RWPE1 (cell line): ENCODE measurements around the gene EFHC1.

Experiments used
- CTCF ChIA-PET: fragments of 350-600 bp; sonication (Branson Sonifier 250); formaldehyde crosslinking; extraction: SDS; loops from one replicate; lab custom pipeline; 2021; lab: Yijun Ruan, JAX
- POLR2A ChIA-PET: fragments of 400-600 bp; formaldehyde crosslinking; extraction: SDS; loops from one replicate; lab custom pipeline; 2020; ENCODE audit warnings: antibody characterized with exemption; ENCODE audit not compliant: low non-redundant PET; lab: Yijun Ruan, JAX
- DNase-seq: peaks from one replicate; pipeline ENCODE4 v3.0.0; 2012; ENCODE audit warnings: low spot score
- H3K27ac ChIP-seq: fragments of 450-650 bp; 2 replicates; pipeline ENCODE4 v1.5.1; 2017
- TF ChIP-seq, protein P1 (sequence below): fragments of 450-650 bp; conservative IDR thresholded peaks from 2 replicates; pipeline ENCODE4 v1.5.1; 2017; ENCODE audit warnings: low read depth, mild to moderate bottlenecking

Gene EFHC1

GRCh38 chr6:52395969-52396368, 24.2 kb upstream of the EFHC1 start:
- H3K27ac ChIP-seq, result no peak overlapping the region
- ChIA-PET POLR2A (no interaction called here), CTCF (no interaction called here)
- TF ChIP-seq, protein P1, sequence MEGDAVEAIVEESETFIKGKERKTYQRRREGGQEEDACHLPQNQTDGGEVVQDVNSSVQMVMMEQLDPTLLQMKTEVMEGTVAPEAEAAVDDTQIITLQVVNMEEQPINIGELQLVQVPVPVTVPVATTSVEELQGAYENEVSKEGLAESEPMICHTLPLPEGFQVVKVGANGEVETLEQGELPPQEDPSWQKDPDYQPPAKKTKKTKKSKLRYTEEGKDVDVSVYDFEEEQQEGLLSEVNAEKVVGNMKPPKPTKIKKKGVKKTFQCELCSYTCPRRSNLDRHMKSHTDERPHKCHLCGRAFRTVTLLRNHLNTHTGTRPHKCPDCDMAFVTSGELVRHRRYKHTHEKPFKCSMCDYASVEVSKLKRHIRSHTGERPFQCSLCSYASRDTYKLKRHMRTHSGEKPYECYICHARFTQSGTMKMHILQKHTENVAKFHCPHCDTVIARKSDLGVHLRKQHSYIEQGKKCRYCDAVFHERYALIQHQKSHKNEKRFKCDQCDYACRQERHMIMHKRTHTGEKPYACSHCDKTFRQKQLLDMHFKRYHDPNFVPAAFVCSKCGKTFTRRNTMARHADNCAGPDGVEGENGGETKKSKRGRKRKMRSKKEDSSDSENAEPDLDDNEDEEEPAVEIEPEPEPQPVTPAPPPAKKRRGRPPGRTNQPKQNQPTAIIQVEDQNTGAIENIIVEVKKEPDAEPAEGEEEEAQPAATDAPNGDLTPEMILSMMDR, result no peak
- DNase-seq, result no peak

GRCh38 chr6:52399511-52400312, 20.4 kb upstream of the EFHC1 start:
- H3K27ac ChIP-seq, result no peak overlapping the region
- POLR2A ChIA-PET, result no interaction called here
- peak; percentile 55 for DNase-seq
- CTCF ChIA-PET, result interaction anchor here (0.5 to 2.1 kb wide), 15 partner anchors 12 to 254 kb away, joined by 3 to 8 read pairs (median 4); partner anchors contain the start of gene TRAM2
- TF ChIP-seq, protein P1, result peak; percentile 85

DNA sequence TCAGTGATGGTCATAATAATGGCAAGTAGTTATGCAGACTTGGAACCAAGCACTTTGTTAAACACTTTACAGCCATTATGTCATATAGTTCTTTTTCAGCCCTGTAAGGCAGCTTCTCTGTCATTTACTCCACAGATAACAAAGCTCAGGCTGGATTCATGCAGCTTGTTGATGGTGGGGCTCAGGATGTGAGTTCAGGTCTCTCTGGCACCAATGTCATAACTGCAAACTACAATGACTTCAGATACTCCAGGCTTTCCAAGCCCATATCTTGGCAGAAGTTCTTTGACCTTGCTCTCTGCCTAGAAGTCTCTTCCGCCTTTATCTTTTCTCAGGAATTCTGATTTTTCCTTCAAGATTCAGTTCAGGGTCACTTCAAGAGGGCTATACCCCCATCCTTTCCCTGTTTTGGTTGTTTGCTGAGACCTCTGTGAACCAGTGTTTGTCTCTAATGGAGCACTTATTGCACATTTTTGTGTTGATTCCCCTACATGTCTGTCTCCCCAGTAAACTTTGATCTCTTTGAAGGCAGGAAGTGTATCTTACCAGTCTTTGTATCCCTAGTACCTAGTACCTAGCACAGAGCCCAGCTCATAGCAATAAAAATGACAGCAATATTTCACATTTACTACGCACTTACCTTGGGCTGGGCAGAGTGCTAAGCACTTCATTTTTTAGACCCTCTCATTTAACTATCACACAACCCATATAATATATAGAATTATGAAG, 19.7 kb upstream of the EFHC1 start:
- TF ChIP-seq, protein P1, result no peak
- ChIA-PET CTCF (interaction anchor here (0.5 to 2.1 kb wide), 14 partner anchors 12 to 237 kb away, joined by 3 to 8 read pairs (median 4); partner anchors contain the start of gene TRAM2), POLR2A (no interaction called here)
- no peak for DNase-seq
- H3K27ac ChIP-seq, result no peak overlapping the region

DNA sequence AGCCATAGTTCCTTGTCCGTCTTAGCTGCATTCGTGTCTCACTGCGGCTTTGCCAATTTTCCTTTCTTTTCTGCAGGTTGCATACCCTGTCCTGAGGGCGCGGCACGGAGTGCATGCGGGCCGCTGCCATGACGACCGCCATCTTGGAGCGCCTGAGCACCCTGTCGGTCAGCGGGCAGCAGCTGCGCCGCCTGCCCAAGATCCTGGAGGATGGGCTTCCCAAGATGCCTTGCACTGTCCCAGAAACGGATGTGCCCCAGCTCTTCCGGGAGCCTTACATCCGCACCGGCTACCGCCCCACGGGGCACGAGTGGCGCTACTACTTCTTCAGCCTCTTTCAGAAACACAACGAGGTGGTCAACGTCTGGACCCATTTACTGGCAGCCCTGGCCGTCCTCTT, 17.1 kb upstream of the EFHC1 start:
- peak overlapping the region; percentile 14 for H3K27ac ChIP-seq
- ChIA-PET POLR2A (no interaction called here), CTCF (interaction anchor here (0.6 kb wide), 1 partner anchor 114 kb away, joined by 4 read pairs; no protein-coding TSS in a partner anchor)
- no peak for DNase-seq
- TF ChIP-seq, protein P1, result no peak

DNA sequence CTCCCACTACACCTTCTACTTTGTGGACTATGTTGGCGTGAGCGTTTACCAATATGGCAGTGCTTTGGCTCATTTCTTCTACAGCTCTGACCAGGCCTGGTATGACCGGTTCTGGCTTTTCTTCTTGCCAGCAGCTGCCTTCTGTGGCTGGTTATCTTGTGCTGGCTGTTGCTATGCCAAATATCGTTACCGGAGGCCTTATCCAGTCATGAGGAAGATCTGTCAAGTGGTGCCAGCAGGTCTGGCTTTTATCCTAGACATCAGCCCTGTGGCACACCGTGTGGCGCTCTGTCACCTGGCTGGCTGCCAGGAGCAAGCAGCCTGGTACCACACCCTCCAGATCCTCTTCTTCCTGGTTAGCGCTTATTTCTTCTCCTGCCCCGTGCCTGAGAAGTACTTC, 16.5 kb upstream of the EFHC1 start:
- TF ChIP-seq, protein P1, result no peak
- ChIA-PET CTCF (interaction anchor here (0.6 to 1.4 kb wide), 2 partner anchors 114 to 260 kb away, joined by 3 to 4 read pairs; no protein-coding TSS in a partner anchor), POLR2A (no interaction called here)
- peak overlapping the region; percentile 14 for H3K27ac ChIP-seq
- no peak for DNase-seq

GRCh38 chr6:52405243-52405642, 14.9 kb upstream of the EFHC1 start:
- CTCF ChIA-PET, result interaction anchor here (0.5 to 1.4 kb wide), 3 partner anchors 258 to 319 kb away, joined by 3 to 4 read pairs (median 3); no protein-coding TSS in a partner anchor
- POLR2A ChIA-PET, result no interaction called here
- TF ChIP-seq, protein P1, result no peak
- no peak for DNase-seq
- no peak overlapping the region for H3K27ac ChIP-seq
